NCI-H1048 (cell line): ENCODE measurements around the gene CACNA2D3.
"Not testable (repeated sequence)": the region's sequence is repeated elsewhere in the genome, so short reads cannot be mapped to it uniquely, and the experiment has no call there.

Experiments
- DNase-seq: peaks from one replicate; lab custom pipeline; 2025; lab: John Stamatoyannopoulos, UW

Gene CACNA2D3

GRCh38 chr3:54631516-54632325 is 509.4 kb downstream of the CACNA2D3 start:
- no peak for DNase-seq

GRCh38 chr3:54632326-54632665 is 509.9 kb downstream of the CACNA2D3 start:
- DNase-seq = no peak

- no peak for DNase-seq
Observed at GRCh38 chr3:54632834-54633233, 510.5 kb downstream of the CACNA2D3 start.

GRCh38 chr3:54633444-54634121 is 511.2 kb downstream of the CACNA2D3 start:
- DNase-seq = no peak

- no peak for DNase-seq
Observed at GRCh38 chr3:54634122-54634469, 511.7 kb downstream of the CACNA2D3 start.

- DNase-seq = not testable (repeated sequence)
Observed at GRCh38 chr3:54639790-54640372, 517.5 kb downstream of the CACNA2D3 start.

- DNase-seq = no peak
Observed at GRCh38 chr3:54641226-54642014, 519.1 kb downstream of the CACNA2D3 start.

- no peak for DNase-seq
Observed at GRCh38 chr3:54642147-54642546, 519.8 kb downstream of the CACNA2D3 start.

- no peak for DNase-seq
Observed at GRCh38 chr3:54647721-54648120, 525.4 kb downstream of the CACNA2D3 start.

GRCh38 chr3:54649551-54649950 is 527.2 kb downstream of the CACNA2D3 start:
- no peak for DNase-seq

- DNase-seq = no peak
Observed at GRCh38 chr3:54653456-54654195, 531.3 kb downstream of the CACNA2D3 start.

GRCh38 chr3:54654776-54655175 is 532.4 kb downstream of the CACNA2D3 start:
- DNase-seq = no peak

- no peak for DNase-seq
Observed at GRCh38 chr3:54659347-54659746, 537.0 kb downstream of the CACNA2D3 start.

- no peak for DNase-seq
Observed at GRCh38 chr3:54660714-54661132, 538.4 kb downstream of the CACNA2D3 start.

GRCh38 chr3:54661151-54661550 is 538.8 kb downstream of the CACNA2D3 start:
- no peak for DNase-seq

- no peak for DNase-seq
Observed at GRCh38 chr3:54663501-54664011, 541.2 kb downstream of the CACNA2D3 start.

- no peak for DNase-seq
Observed at GRCh38 chr3:54665016-54665600, 542.8 kb downstream of the CACNA2D3 start.

- no peak for DNase-seq
Observed at GRCh38 chr3:54668236-54668635, 545.9 kb downstream of the CACNA2D3 start.

- no peak for DNase-seq
Observed at GRCh38 chr3:54670201-54671000, 548.0 kb downstream of the CACNA2D3 start.

- DNase-seq = no peak
Observed at GRCh38 chr3:54671511-54671910, 549.2 kb downstream of the CACNA2D3 start.
